HG02938 (cell line): ENCODE results near the gene TMEM98.
"Not testable (repeated sequence)": the region's sequence is repeated elsewhere in the genome, so short reads cannot be mapped to it uniquely, and the experiment has no call there.

Experiments
- ATAC-seq: cut with Tn5 transposase; IDR thresholded peaks from one replicate; pipeline ENCODE4 v1.9.1; 2021; ENCODE audit warnings: mild to moderate bottlenecking, moderate library complexity; ENCODE audit not compliant: unreplicated experiment

TMEM98 gene

GRCh38 chr17:32941419-32942032 lies 13.6 kb downstream of the TMEM98 start:
- ATAC-seq: no peak

- ATAC-seq: no peak
These were observed 15.3 kb downstream of the TMEM98 start for GRCh38 chr17:32943206-32943605.

- ATAC-seq: no peak
These were observed 15.8 kb downstream of the TMEM98 start for GRCh38 chr17:32943647-32944191.

- no peak for ATAC-seq
These were observed 16.5 kb downstream of the TMEM98 start for GRCh38 chr17:32944248-32945020.

- ATAC-seq: no peak
These were observed 18.6 kb downstream of the TMEM98 start for GRCh38 chr17:32946375-32947135.

- no peak for ATAC-seq
These were observed 19.8 kb downstream of the TMEM98 start for GRCh38 chr17:32947736-32948135.

- no peak for ATAC-seq
These were observed 21.2 kb downstream of the TMEM98 start for GRCh38 chr17:32949181-32949580.

GRCh38 chr17:32952491-32952890 lies 24.5 kb downstream of the TMEM98 start:
- ATAC-seq: not testable (repeated sequence)

- no peak for ATAC-seq
These were observed 25.1 kb downstream of the TMEM98 start for GRCh38 chr17:32953045-32953444.

- no peak for ATAC-seq
These were observed 25.9 kb downstream of the TMEM98 start for GRCh38 chr17:32953857-32954256.

GRCh38 chr17:32954477-32954876 lies 26.5 kb downstream of the TMEM98 start:
- no peak for ATAC-seq

GRCh38 chr17:32955155-32955554 lies 27.2 kb downstream of the TMEM98 start:
- no peak for ATAC-seq

- ATAC-seq: no peak
These were observed 28.5 kb downstream of the TMEM98 start for GRCh38 chr17:32956240-32956970.

- ATAC-seq: no peak
These were observed 30.5 kb downstream of the TMEM98 start for GRCh38 chr17:32958418-32958817.

GRCh38 chr17:32960815-32961214 lies 32.9 kb downstream of the TMEM98 start:
- no peak for ATAC-seq

- ATAC-seq: no peak
These were observed 34.4 kb downstream of the TMEM98 start for GRCh38 chr17:32962320-32962711.

- ATAC-seq: no peak
These were observed 36.6 kb downstream of the TMEM98 start for GRCh38 chr17:32964541-32964940.

GRCh38 chr17:32969231-32969630 lies 41.3 kb downstream of the TMEM98 start:
- ATAC-seq: not testable (repeated sequence)

GRCh38 chr17:32970281-32970680 lies 42.3 kb downstream of the TMEM98 start:
- no peak for ATAC-seq

GRCh38 chr17:32971171-32971570 lies 43.2 kb downstream of the TMEM98 start:
- ATAC-seq: no peak

- ATAC-seq: no peak
These were observed 48.2 kb downstream of the TMEM98 start for GRCh38 chr17:32976131-32976530.
